NB4 (cell line): Measurements from ENCODE around the gene ADAM8.

Experiments used
- CTCF ChIP-seq: IDR thresholded peaks from one replicate; pipeline ENCODE4 v1.5.1; 2012; ENCODE audit warnings: low read depth, low read length
- POLR2A ChIP-seq: IDR thresholded peaks from 2 replicates; pipeline ENCODE4 v1.6.1; 2011; ENCODE audit warnings: mild to moderate bottlenecking; ENCODE audit not compliant: insufficient read length; ENCODE audit errors: extremely low read depth

DNA sequence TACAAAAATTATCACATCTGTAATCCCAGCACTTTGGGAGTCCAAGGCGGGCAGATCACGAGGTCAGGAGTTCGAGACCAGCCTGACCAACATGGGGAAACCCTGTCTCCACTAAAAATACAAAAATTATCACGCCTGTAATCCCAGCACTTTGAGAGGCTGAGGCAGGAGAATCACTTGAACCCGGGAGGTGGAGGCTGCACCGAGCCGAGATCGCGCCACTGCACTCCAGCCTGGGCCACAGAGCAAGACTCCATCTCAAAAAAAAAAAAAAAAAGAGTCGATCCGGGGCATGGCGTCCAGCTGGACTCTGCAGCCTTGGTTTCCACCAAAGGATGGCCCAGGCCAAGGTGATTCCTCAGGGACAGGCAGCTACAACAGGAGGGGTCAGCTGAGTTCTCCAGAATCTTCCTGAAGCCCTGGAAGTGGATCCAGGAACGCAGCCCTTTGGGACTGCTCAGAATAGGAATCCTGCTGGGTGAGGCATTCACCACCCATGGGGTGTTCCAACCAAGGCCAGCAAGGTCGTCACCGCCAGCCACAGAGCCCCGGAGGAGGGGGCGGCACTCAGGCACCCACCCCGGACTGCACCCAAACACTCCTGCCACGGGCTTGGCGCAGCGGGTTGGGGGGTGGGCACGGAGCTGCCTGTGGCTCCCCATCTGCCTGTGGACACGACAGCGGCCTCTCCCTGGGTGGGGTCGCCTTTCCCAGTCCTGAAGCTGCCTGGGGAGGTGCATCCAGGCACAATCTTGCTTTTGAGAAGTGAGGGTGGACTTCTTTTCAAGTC is 58.7 kb downstream of the ADAM8 start:
- TF ChIP-seq CTCF (no peak), POLR2A (no peak)
